Fibroblast of mammary gland (primary cell): ENCODE measurements around the gene ZNF831.

Experiments used
- DNase-seq: peaks from one replicate; pipeline ENCODE4 v3.0.0-alpha.2; 2010; ENCODE audit warnings: low read depth
- H3K4me3 ChIP-seq: 2 replicates; pipeline ENCODE4 v1.5.1; 2011; ENCODE audit warnings: low read depth, mild to moderate bottlenecking, low read length, moderate library complexity; ENCODE audit not compliant: control insufficient read depth
- CTCF ChIP-seq: conservative IDR thresholded peaks from 2 replicates; pipeline ENCODE4 v1.5.1; 2011; ENCODE audit warnings: low read depth, low read length, inconsistent platforms; ENCODE audit not compliant: control insufficient read depth, insufficient read depth

The ZNF831 gene

GRCh38 chr20:59217173-59217572, 53.6 kb downstream of the ZNF831 start:
- no peak for TF ChIP-seq CTCF
- no peak overlapping the region for H3K4me3 ChIP-seq
- DNase-seq, result no peak

GRCh38 chr20:59217794-59218280, 54.2 kb downstream of the ZNF831 start:
- no peak for DNase-seq
- no peak for TF ChIP-seq CTCF
- no peak overlapping the region for H3K4me3 ChIP-seq

- no peak for DNase-seq
- no peak for TF ChIP-seq CTCF
- no peak overlapping the region for H3K4me3 ChIP-seq
Observed at GRCh38 chr20:59219211-59219610, 55.6 kb downstream of the ZNF831 start.

- no peak for DNase-seq
- no peak overlapping the region for H3K4me3 ChIP-seq
- TF ChIP-seq CTCF, result no peak
Observed at GRCh38 chr20:59220161-59220560, 56.5 kb downstream of the ZNF831 start.

- H3K4me3 ChIP-seq, result no peak overlapping the region
- TF ChIP-seq CTCF, result no peak
- DNase-seq, result no peak
Observed at GRCh38 chr20:59221049-59221706, 57.6 kb downstream of the ZNF831 start.

GRCh38 chr20:59221707-59222252, 58.2 kb downstream of the ZNF831 start:
- no peak for DNase-seq

More at GRCh38 chr20:59221707-59222252, 58.2 kb downstream of the ZNF831 start:
- no peak for TF ChIP-seq CTCF
- H3K4me3 ChIP-seq, result peak overlapping the region; percentile 37
